Measurements from ENCODE around the gene CD40LG. TPM values are rescaled to one million over a fixed set of nuclear protein-coding genes. Genes with fewer than 3 reads are reported as not detected.

CD40LG gene
- total and polyA plus RNA-seq, 2 donors (not counting 1 experiment from before 2014, with no cell fraction given), result 0.13 to 0.30 TPM

DNA sequence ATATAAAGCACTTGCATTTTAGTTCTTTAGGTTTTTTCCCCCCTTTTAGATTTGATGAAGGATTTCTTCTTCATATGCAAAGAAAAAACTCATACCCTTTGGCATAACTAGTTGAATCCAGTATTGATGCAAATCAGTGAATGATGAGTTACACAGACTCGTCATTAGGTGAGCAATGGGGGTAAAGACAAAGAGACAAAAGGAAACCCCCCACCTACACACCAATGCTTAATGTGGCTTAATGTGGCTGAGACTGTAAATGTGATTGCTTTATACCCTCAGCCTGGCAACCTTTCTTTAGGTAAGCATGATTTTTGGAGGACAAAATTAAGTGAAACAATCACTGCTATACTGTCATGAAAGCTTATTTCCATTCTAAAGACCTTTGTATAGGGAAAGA, 39.5 kb downstream of the CD40LG start:
- Histone ChIP-seq H3K27me3 (replicated peaks in 1 of 4; ENCODE audit: control extremely low read depth in 1 of 4, control insufficient read depth in 3 of 4, insufficient read depth in 4 of 4, low read length in 3 of 4) (no peaks in the 10 kb centered on the region), H2AFZ (ENCODE audit: insufficient read depth, low read depth, low read length, poor library complexity, severe bottlenecking) (no peak overlapping the region), H3K4me3 (ENCODE audit: control extremely low read depth in 1 of 5, extremely low read depth in 1 of 5, insufficient read depth in 1 of 5, low read depth in 2 of 5, low read length in 4 of 5) (no peak overlapping the region), H3K4me2 (replicated peaks; ENCODE audit: low read depth, low read length, poor library complexity, severe bottlenecking) (no peak overlapping the region), H3K4me1 (ENCODE audit: control insufficient read depth in 2 of 2, insufficient read depth in 2 of 2, low read length in 2 of 2) (peaks cover 15 to 18% of the 10 kb centered on the region in 2 donors), H3K9me3 (ENCODE audit: control extremely low read depth in 1 of 3, control insufficient read depth in 2 of 3, insufficient read depth in 1 of 3, low read length in 2 of 3) (no peaks in the 10 kb centered on the region), H3K36me3 (replicated peaks in 1 of 2; ENCODE audit: control extremely low read depth in 1 of 2, control insufficient read depth in 1 of 2, extremely low read depth in 1 of 2, insufficient read depth in 2 of 2, low read length in 1 of 2) (peaks cover 2 to 43% of the 10 kb centered on the region in 2 experiments), H3K27ac (ENCODE audit: low read length in 2 of 2) (no peak overlapping the region), H4K20me1 (ENCODE audit: control insufficient read depth, insufficient read depth, low read length, poor library complexity, severe bottlenecking) (no peaks in the 10 kb centered on the region), H3K79me2 (ENCODE audit: control insufficient read depth, insufficient read depth, low read length) (no peaks in the 10 kb centered on the region), H3K9ac (ENCODE audit: low read length) (no peak overlapping the region)
- Mint-ChIP-seq H3K4me3 (no peak overlapping the region), H3K9me3 (ENCODE audit: insufficient read depth) (no peaks in the 10 kb centered on the region), H3K27me3 (no peaks in the 10 kb centered on the region), H3K27ac (no peak overlapping the region), H3K4me1 (peaks cover 17% of the 10 kb centered on the region)
- DNase-seq, result no peak
- intact Hi-C loops (cut with micrococcal nuclease), result no loop called here
- no peak for ATAC-seq (ENCODE audit: low read depth)
- CTCF ChIA-PET, result no interaction called here
- TF ChIP-seq, protein P1, sequence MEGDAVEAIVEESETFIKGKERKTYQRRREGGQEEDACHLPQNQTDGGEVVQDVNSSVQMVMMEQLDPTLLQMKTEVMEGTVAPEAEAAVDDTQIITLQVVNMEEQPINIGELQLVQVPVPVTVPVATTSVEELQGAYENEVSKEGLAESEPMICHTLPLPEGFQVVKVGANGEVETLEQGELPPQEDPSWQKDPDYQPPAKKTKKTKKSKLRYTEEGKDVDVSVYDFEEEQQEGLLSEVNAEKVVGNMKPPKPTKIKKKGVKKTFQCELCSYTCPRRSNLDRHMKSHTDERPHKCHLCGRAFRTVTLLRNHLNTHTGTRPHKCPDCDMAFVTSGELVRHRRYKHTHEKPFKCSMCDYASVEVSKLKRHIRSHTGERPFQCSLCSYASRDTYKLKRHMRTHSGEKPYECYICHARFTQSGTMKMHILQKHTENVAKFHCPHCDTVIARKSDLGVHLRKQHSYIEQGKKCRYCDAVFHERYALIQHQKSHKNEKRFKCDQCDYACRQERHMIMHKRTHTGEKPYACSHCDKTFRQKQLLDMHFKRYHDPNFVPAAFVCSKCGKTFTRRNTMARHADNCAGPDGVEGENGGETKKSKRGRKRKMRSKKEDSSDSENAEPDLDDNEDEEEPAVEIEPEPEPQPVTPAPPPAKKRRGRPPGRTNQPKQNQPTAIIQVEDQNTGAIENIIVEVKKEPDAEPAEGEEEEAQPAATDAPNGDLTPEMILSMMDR (IDR thresholded peaks at IDR 0.05), result no peak
- no peak for TF ChIP-seq EZH2 (IDR thresholded peaks at IDR 0.05; ENCODE audit: borderline replicate concordance, insufficient read depth, low read depth, low read length, poor library complexity, severe bottlenecking)
- POLR2A ChIA-PET, result no interaction called here
- WGBS (ENCODE audit: insufficient coverage), result no CpG with 5 or more reads among the region's 1 CpG

DNA sequence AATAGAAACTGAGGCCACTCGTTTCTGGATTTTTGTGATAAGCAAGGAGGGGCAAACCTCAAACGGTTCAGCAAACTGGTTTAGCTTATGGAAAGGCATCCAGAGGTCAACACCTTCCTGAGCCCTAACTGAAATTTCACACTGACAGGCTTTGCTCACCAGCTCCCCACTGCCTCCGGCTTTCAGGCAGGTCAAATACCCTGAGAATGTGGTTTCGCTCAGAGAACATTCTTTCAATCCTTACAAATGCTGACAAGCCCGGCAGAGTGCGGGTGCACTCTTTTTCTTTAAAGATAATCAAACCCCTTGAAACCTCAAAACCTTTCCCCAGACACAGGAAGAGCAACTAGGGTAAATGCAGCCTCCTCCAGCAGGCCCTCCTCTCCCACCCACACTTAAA, 41.5 kb downstream of the CD40LG start:
- Mint-ChIP-seq H3K27me3 (no peaks in the 10 kb centered on the region), H3K4me1 (peaks cover 20% of the 10 kb centered on the region), H3K4me3 (no peak overlapping the region), H3K9me3 (ENCODE audit: insufficient read depth) (no peaks in the 10 kb centered on the region), H3K27ac (no peak overlapping the region)
- CTCF ChIA-PET, result no interaction called here
- no peak overlapping the region for H3K9ac ChIP-seq (ENCODE audit: low read length)
- DNase-seq (no peak), ATAC-seq (ENCODE audit: low read depth) (no peak)
- H3K36me3 ChIP-seq (replicated peaks in 1 of 2; ENCODE audit: control extremely low read depth in 1 of 2, control insufficient read depth in 1 of 2, extremely low read depth in 1 of 2, insufficient read depth in 2 of 2, low read length in 1 of 2), result peaks cover 2 to 35% of the 10 kb centered on the region in 2 experiments
- intact Hi-C loops (cut with micrococcal nuclease), result no loop called here
- H3K27ac ChIP-seq (ENCODE audit: low read length in 2 of 2), result no peak overlapping the region
- H4K20me1 ChIP-seq (ENCODE audit: control insufficient read depth, insufficient read depth, low read length, poor library complexity, severe bottlenecking), result no peaks in the 10 kb centered on the region
- H3K27me3 ChIP-seq (replicated peaks in 1 of 4; ENCODE audit: control extremely low read depth in 1 of 4, control insufficient read depth in 3 of 4, insufficient read depth in 4 of 4, low read length in 3 of 4), result no peaks in the 10 kb centered on the region
- no peak for TF ChIP-seq EZH2 (IDR thresholded peaks at IDR 0.05; ENCODE audit: borderline replicate concordance, insufficient read depth, low read depth, low read length, poor library complexity, severe bottlenecking)
- TF ChIP-seq, protein P1 (IDR thresholded peaks at IDR 0.05), result no peak
- POLR2A ChIA-PET, result no interaction called here
- 75% methylated on average over 4 of the region's 6 CpGs for WGBS (ENCODE audit: insufficient coverage)
- no peak overlapping the region for H3K4me3 ChIP-seq (ENCODE audit: control extremely low read depth in 1 of 5, extremely low read depth in 1 of 5, insufficient read depth in 1 of 5, low read depth in 2 of 5, low read length in 4 of 5)
- H3K4me1 ChIP-seq (ENCODE audit: control insufficient read depth in 2 of 2, insufficient read depth in 2 of 2, low read length in 2 of 2), result peaks cover 15 to 21% of the 10 kb centered on the region in 2 donors
- no peak overlapping the region for H2AFZ ChIP-seq (ENCODE audit: insufficient read depth, low read depth, low read length, poor library complexity, severe bottlenecking)
- H3K4me2 ChIP-seq (replicated peaks; ENCODE audit: low read depth, low read length, poor library complexity, severe bottlenecking), result no peak overlapping the region
- H3K9me3 ChIP-seq (ENCODE audit: control extremely low read depth in 1 of 3, control insufficient read depth in 2 of 3, insufficient read depth in 1 of 3, low read length in 2 of 3), result no peaks in the 10 kb centered on the region
- no peaks in the 10 kb centered on the region for H3K79me2 ChIP-seq (ENCODE audit: control insufficient read depth, insufficient read depth, low read length)
